ENCODE measurements around the gene EEF1A2.

EEF1A2 gene

GRCh38 chr20:63448031-63448430, 50.9 kb downstream of the EEF1A2 start:
- TF ChIP-seq GATA2 (IDR thresholded peaks at IDR 0.05; ENCODE audit: low read depth, low read length): no peak
- TF ChIP-seq GATA3 (IDR thresholded peaks at IDR 0.05; ENCODE audit: low read depth, low read length): no peak

- TF ChIP-seq GATA3 (IDR thresholded peaks at IDR 0.05; ENCODE audit: low read depth, low read length) (no peak), GATA2 (IDR thresholded peaks at IDR 0.05; ENCODE audit: low read depth, low read length) (no peak)
Observed at GRCh38 chr20:63447320-63447719, 51.6 kb downstream of the EEF1A2 start.

GRCh38 chr20:63446216-63447024, 52.5 kb downstream of the EEF1A2 start:
- TF ChIP-seq GATA2 (IDR thresholded peaks at IDR 0.05; ENCODE audit: low read depth, low read length): no peak
- no peak for TF ChIP-seq GATA3 (IDR thresholded peaks at IDR 0.05; ENCODE audit: low read depth, low read length)

GRCh38 chr20:63445075-63445734, 53.7 kb downstream of the EEF1A2 start:
- no peak for TF ChIP-seq GATA2 (IDR thresholded peaks at IDR 0.05; ENCODE audit: low read depth, low read length)

GRCh38 chr20:63444548-63444947, 54.3 kb downstream of the EEF1A2 start:
- TF ChIP-seq GATA3 (IDR thresholded peaks at IDR 0.05; ENCODE audit: low read depth, low read length): no peak
- no peak for TF ChIP-seq GATA2 (IDR thresholded peaks at IDR 0.05; ENCODE audit: low read depth, low read length)

GRCh38 chr20:63443606-63444395, 55.1 kb downstream of the EEF1A2 start:
- no peak for TF ChIP-seq GATA2 (IDR thresholded peaks at IDR 0.05; ENCODE audit: low read depth, low read length)
- TF ChIP-seq GATA3 (IDR thresholded peaks at IDR 0.05; ENCODE audit: low read depth, low read length): no peak

- no peak for TF ChIP-seq GATA2 (IDR thresholded peaks at IDR 0.05; ENCODE audit: low read depth, low read length)
- TF ChIP-seq GATA3 (IDR thresholded peaks at IDR 0.05; ENCODE audit: low read depth, low read length): no peak
Observed at GRCh38 chr20:63442100-63442493, 56.8 kb downstream of the EEF1A2 start.

- TF ChIP-seq GATA2 (IDR thresholded peaks at IDR 0.05; ENCODE audit: low read depth, low read length): no peak
- no peak for TF ChIP-seq GATA3 (IDR thresholded peaks at IDR 0.05; ENCODE audit: low read depth, low read length)
Observed at GRCh38 chr20:63441136-63442099, 57.5 kb downstream of the EEF1A2 start.

- TF ChIP-seq GATA2 (IDR thresholded peaks at IDR 0.05; ENCODE audit: low read depth, low read length) (no peak), GATA3 (IDR thresholded peaks at IDR 0.05; ENCODE audit: low read depth, low read length) (no peak)
Observed at GRCh38 chr20:63440366-63440955, 58.4 kb downstream of the EEF1A2 start.

GRCh38 chr20:63439866-63440265, 59.0 kb downstream of the EEF1A2 start:
- no peak for TF ChIP-seq GATA2 (IDR thresholded peaks at IDR 0.05; ENCODE audit: low read depth, low read length)

- no peak for TF ChIP-seq GATA2 (IDR thresholded peaks at IDR 0.05; ENCODE audit: low read depth, low read length)
- TF ChIP-seq GATA3 (IDR thresholded peaks at IDR 0.05; ENCODE audit: low read depth, low read length): no peak
Observed at GRCh38 chr20:63438121-63438520, 60.8 kb downstream of the EEF1A2 start.

Data from SH-SY5Y (cell line).